Activated naive CD8-positive, alpha-beta T cell (primary cell): ENCODE results near the gene FTCD.

ENCODE experiments used
- H3K27ac Mint-ChIP-seq: one replicate; pipeline ENCODE4 v1.8.0; 2021; ENCODE audit warnings: mixed read lengths
- H3K27me3 Mint-ChIP-seq: one replicate; pipeline ENCODE4 v1.8.0; 2021; ENCODE audit warnings: mixed read lengths
- H3K36me3 Mint-ChIP-seq: one replicate; pipeline ENCODE4 v1.8.0; 2021; ENCODE audit warnings: mixed read lengths
- H3K4me1 Mint-ChIP-seq: one replicate; pipeline ENCODE4 v1.8.0; 2021; ENCODE audit warnings: low read depth, mixed read lengths
- H3K4me3 Mint-ChIP-seq: one replicate; pipeline ENCODE4 v1.8.0; 2021; ENCODE audit warnings: mild to moderate bottlenecking, mixed read lengths
- H3K9me3 Mint-ChIP-seq: one replicate; pipeline ENCODE4 v1.8.0; 2021; ENCODE audit warnings: low read depth, mixed read lengths

The FTCD gene

GRCh38 chr21:46096596-46097335 is 58.6 kb downstream of the FTCD start:
- Mint-ChIP-seq H3K4me3 (peak overlapping the region; percentile 77), H3K9me3 (no peaks in the 10 kb centered on the region), H3K36me3 (peaks cover 3% of the 10 kb centered on the region), H3K27ac (no peak overlapping the region), H3K27me3 (no peaks in the 10 kb centered on the region), H3K4me1 (peaks cover 21% of the 10 kb centered on the region)

DNA sequence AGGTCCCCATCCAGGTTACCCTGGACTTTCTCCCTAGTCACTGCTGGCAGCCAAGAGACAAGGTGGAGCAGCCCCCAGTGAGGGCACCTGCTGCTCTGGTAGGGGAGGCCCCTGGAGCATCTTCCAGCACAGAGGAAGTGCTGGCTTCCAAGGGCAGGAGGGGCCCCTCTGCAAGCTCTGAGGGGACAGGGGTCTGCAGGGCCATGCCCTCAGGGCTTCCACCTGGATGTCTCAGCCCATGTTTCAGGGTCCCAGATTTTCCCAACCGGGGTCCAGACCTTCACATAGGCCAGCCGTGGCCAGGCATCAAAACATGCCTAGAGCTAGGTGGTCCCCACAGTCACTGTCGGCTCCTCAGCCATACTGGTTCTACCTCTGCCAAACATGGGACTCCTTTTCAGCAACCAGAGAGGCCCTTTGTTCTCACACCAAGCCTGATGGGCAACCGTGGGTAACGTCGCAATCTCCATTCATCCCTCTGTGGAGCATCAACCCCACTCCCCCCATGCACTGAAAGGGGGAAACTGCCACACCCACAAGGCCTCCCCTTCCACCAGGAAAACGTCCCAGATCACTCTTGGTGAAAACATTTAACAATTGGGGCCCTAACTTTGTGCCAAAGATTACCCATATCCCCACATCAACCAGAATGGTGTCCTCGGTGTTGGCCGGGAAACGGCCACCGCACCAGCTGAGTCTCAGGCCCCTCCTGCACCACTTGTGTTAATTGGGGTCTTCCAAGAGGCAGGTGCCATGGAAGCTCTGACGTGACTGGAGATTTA is 59.4 kb downstream of the FTCD start:
- H3K4me1 Mint-ChIP-seq = peaks cover 17% of the 10 kb centered on the region
- H3K27me3 Mint-ChIP-seq = no peaks in the 10 kb centered on the region
- H3K4me3 Mint-ChIP-seq = peak overlapping the region; percentile 54
- peaks cover 3% of the 10 kb centered on the region for H3K36me3 Mint-ChIP-seq
- no peaks in the 10 kb centered on the region for H3K9me3 Mint-ChIP-seq
- H3K27ac Mint-ChIP-seq = peak overlapping the region; percentile 34

GRCh38 chr21:46095083-46095719 is 60.2 kb downstream of the FTCD start:
- Mint-ChIP-seq H3K4me1 (peaks cover 10% of the 10 kb centered on the region), H3K27ac (no peak overlapping the region), H3K27me3 (no peaks in the 10 kb centered on the region), H3K4me3 (no peak overlapping the region), H3K36me3 (no peaks in the 10 kb centered on the region), H3K9me3 (peaks cover 3% of the 10 kb centered on the region)

DNA sequence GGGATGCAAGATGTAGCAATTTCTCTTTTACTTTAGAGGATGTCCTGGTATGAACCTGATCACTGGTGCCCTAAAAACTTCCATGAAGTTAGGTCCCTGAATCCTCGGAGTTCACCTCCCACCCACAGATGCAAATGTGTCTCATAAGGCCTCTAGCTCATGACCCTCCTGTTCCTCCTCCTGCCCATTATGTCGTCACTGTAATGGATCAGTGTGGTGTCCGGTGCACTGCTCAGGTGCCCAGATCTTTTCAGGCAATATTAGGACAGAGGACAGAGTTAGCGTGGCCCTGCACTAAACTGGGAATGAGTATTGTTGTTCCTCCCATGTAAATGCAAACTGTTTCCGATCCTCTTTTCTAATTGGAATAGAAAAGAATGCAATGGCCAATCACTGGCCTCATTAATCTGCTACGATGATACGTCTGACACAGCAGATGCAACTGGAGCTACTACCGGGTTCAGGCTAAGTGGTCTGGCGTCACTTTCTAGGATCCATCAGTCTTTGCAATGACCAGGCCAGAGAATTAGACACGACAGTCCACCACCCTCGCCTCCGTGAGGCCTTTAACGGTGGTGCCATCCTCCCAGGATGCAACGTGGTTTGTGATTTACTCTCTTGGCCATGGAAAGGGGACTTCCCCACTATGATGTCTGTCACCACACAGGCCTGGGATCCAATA is 60.8 kb downstream of the FTCD start:
- no peak overlapping the region for H3K4me3 Mint-ChIP-seq
- no peak overlapping the region for H3K27ac Mint-ChIP-seq
- H3K36me3 Mint-ChIP-seq = no peaks in the 10 kb centered on the region
- H3K9me3 Mint-ChIP-seq = peaks cover 4% of the 10 kb centered on the region
- H3K27me3 Mint-ChIP-seq = no peaks in the 10 kb centered on the region
- peaks cover 6% of the 10 kb centered on the region for H3K4me1 Mint-ChIP-seq

DNA sequence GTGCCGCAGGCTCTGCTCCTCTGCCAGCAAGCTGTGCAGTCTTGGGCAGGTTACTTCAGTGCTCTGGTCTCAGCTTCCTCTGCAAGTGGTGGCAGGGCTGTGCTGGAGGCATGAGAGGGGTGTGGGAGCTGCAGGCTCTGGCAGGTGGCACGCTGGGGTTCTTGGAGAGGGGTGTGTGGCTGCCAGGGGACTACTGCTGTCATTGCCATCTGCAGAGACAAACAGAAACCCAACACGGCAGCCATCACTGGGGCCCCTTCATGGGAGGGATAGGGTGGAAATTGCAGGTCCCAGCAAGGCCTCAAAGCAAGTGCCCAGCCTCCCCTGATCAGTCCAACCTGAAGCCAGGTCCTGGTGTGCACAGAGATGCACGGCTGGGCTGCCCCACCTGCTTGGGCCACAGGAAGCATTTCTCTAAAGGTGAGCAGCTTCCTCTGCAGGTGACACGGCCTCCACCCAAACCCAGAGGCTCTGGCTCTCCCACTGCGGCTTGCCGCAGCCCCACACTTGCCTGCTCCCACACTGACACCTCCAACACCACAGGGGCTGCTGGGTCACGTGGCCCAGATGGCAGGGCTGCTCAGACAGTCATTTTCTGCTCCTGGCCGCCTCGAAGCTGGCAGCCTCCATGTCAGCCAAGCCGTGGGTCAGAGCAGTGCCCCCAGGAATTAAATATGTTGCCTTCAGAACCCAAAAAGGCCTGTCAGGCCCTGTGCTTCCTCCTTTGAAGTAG is 61.5 kb downstream of the FTCD start:
- Mint-ChIP-seq H3K27me3 (no peaks in the 10 kb centered on the region), H3K4me3 (no peak overlapping the region), H3K9me3 (peaks cover 4% of the 10 kb centered on the region), H3K36me3 (no peaks in the 10 kb centered on the region), H3K27ac (no peak overlapping the region), H3K4me1 (peaks cover 4% of the 10 kb centered on the region)

GRCh38 chr21:46092811-46093667 is 62.3 kb downstream of the FTCD start:
- Mint-ChIP-seq H3K4me3 (no peak overlapping the region), H3K4me1 (peaks cover 4% of the 10 kb centered on the region), H3K9me3 (peaks cover 12% of the 10 kb centered on the region), H3K27ac (no peak overlapping the region), H3K27me3 (no peaks in the 10 kb centered on the region), H3K36me3 (no peaks in the 10 kb centered on the region)

GRCh38 chr21:46092026-46092764 is 63.2 kb downstream of the FTCD start:
- H3K27ac Mint-ChIP-seq = no peak overlapping the region

DNA sequence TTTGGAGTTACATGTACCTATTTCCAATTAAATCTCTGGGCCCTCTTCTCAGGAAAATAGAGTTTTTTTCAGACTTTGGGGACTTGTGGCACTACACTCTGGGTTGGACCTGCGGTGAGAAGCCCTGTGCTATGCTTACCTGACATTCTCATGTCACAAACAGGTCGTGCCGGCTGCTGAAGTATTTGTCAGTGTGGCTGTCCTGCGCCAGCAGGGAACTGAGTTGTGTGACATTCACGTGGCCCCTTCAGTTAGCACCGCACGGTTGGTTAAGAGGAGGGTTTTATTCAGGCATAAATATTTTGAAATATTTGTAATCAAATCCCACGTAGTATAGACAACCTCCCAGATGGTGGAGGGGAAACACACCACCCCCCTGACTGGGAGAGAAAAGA is 63.8 kb downstream of the FTCD start:
- peaks cover 20% of the 10 kb centered on the region for H3K9me3 Mint-ChIP-seq
- H3K27me3 Mint-ChIP-seq = no peaks in the 10 kb centered on the region
- H3K36me3 Mint-ChIP-seq = no peaks in the 10 kb centered on the region
- H3K4me3 Mint-ChIP-seq = no peak overlapping the region
- no peak overlapping the region for H3K27ac Mint-ChIP-seq
- peaks cover 1% of the 10 kb centered on the region for H3K4me1 Mint-ChIP-seq

More at GRCh38 chr21:46092026-46092764, 63.2 kb downstream of the FTCD start:
- peaks cover 14% of the 10 kb centered on the region for H3K9me3 Mint-ChIP-seq
- no peak overlapping the region for H3K4me3 Mint-ChIP-seq
- H3K27me3 Mint-ChIP-seq = no peaks in the 10 kb centered on the region
- H3K36me3 Mint-ChIP-seq = no peaks in the 10 kb centered on the region
- H3K4me1 Mint-ChIP-seq = peaks cover 4% of the 10 kb centered on the region

- peaks cover 2% of the 10 kb centered on the region for H3K36me3 Mint-ChIP-seq
- peaks cover 20% of the 10 kb centered on the region for H3K9me3 Mint-ChIP-seq
- no peak overlapping the region for H3K27ac Mint-ChIP-seq
- H3K4me3 Mint-ChIP-seq = no peak overlapping the region
- H3K27me3 Mint-ChIP-seq = no peaks in the 10 kb centered on the region
- H3K4me1 Mint-ChIP-seq = peaks cover 1% of the 10 kb centered on the region
Measured at GRCh38 chr21:46091118-46091517, 64.3 kb downstream of the FTCD start.

DNA sequence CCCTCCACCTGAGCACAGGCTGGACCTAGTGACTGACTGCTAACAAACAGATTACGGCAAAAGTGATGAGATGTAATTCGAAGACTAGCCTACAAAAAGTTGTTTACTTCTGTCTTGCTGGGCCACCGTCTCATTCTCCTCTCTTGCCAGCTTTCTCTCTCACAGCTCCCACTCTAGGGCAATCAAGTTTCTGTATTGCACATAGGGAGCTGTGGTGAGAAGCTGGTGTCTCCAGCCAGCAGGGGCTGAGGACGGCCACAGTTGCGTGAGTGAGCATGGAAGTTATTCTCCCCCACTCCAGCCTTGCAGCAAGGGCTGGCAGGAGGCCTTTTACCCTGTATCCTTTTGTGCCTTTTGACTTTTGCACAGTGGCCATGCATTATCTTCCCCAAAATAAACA is 66.1 kb downstream of the FTCD start:
- Mint-ChIP-seq H3K4me1 (no peaks in the 10 kb centered on the region), H3K9me3 (peaks cover 20% of the 10 kb centered on the region), H3K36me3 (peaks cover 5% of the 10 kb centered on the region), H3K4me3 (no peak overlapping the region), H3K27ac (no peak overlapping the region), H3K27me3 (no peaks in the 10 kb centered on the region)

- Mint-ChIP-seq H3K27me3 (no peaks in the 10 kb centered on the region), H3K27ac (no peak overlapping the region), H3K4me1 (no peaks in the 10 kb centered on the region), H3K9me3 (peaks cover 20% of the 10 kb centered on the region), H3K4me3 (no peak overlapping the region), H3K36me3 (peaks cover 5% of the 10 kb centered on the region)
Measured at GRCh38 chr21:46088189-46088588, 67.2 kb downstream of the FTCD start.

GRCh38 chr21:46087641-46088040 is 67.7 kb downstream of the FTCD start:
- Mint-ChIP-seq H3K36me3 (peaks cover 5% of the 10 kb centered on the region), H3K27ac (no peak overlapping the region), H3K4me1 (no peaks in the 10 kb centered on the region), H3K9me3 (peaks cover 20% of the 10 kb centered on the region), H3K4me3 (no peak overlapping the region), H3K27me3 (no peaks in the 10 kb centered on the region)
